ENCODE results near the gene ATP13A3.

GRCh38 chr3:194373028-194373427 is 113.8 kb downstream of the ATP13A3 start:
- no peak for TF ChIP-seq POLR2AphosphoS5 (IDR thresholded peaks at IDR 0.05; ENCODE audit: insufficient read depth in 1 of 2, low read depth in 1 of 2)
- no peak for TF ChIP-seq POLR2A (IDR thresholded peaks at IDR 0.05)
- no peak for TF ChIP-seq CTCF (IDR thresholded peaks at IDR 0.05)

Measured in vagina (tissue), 2 donors.